Forelimb muscle (tissue), 1 donor: ENCODE results near the gene SLAIN2. TPM values are rescaled to one million over a fixed set of nuclear protein-coding genes. Genes with fewer than 3 reads are reported as not detected.

Source experiments
- DNase-seq: peaks from one replicate; pipeline ENCODE4 v3.0.0-alpha.2; 2013; ENCODE audit warnings: low read depth
- polyA plus RNA-seq: library from polyadenylated mRNA; unstranded; fragments of 120-200 nt; gene quantifications from one replicate; pipeline ENCODE4 v1.2.1, GENCODE V29; 2013; ENCODE audit not compliant: insufficient read length

The SLAIN2 gene
- polyA plus RNA-seq, 1 donor = 57.4 TPM

- no peak for DNase-seq
Observed at GRCh38 chr4:48334236-48334635, 7.1 kb upstream of the SLAIN2 start.

- DNase-seq = no peak
Observed at GRCh38 chr4:48334900-48335384, 6.4 kb upstream of the SLAIN2 start.

DNA sequence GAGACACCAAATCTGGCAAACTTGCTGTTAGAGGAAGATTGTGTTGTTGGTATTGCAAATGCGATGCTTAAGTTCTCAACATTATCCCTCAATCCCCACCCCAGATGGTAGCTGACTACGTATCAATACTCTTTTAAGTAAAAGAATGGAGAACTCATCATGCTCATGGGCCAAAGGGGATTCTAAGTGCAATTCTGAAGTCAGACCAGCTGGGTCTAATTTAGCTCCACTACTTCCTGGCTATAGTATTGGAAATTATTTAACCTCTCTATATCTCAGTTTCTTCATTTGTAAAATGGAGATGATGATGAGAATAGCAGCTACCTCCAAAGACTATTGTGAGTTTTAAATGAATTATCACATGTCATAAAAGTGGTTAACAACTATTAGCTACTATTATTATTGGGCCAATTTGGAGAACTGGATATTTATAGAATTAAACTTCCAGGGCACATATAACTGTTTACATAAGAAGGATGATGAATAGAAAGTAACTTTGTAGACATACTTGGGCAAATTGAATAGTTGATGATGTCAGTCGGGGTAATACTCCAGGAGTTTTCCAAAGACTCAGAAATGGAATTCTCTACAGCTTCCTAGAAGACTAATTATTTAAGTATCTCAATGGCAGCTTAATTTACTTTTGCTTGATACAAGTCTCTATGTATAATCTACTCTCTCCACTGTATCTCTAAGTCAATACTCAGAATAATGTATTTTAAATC lies 5.0 kb upstream of the SLAIN2 start:
- DNase-seq = no peak

DNA sequence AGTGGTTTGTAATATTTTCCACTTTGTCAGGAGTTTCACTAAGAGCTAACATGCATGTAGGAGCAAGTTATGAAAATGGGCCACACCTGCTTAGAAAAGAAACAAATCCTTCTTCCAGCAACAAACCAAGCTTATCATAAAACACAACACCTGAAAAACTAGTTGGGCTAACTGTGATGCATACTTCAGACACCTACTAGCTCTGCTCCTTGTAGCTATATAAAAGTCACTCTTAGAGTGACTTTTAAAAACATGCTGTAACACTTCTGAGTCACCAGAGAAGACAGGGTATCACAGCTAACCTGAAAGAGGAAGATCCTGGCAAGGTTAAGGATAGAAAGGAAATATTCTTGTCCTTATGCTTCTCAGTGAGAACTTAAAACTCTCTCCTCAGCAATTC lies 3.6 kb upstream of the SLAIN2 start:
- no peak for DNase-seq

DNA sequence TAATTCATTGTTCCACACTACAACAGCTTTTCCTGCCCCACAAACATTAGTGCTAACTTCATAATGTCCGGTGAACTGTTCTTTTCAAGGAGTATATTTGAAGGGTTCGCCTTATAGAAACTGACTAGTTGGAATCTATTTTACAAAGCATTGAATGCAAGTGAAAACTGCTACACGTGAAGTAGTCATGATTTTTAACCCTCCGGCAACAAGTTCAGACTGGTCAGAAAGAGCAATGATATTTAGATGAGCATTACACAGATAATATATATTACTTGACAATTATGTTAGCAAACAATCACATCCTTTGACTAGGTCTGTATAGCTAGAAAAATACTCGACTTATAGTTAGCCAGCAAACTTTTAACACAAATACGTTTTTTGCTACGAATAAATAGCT lies 1.7 kb upstream of the SLAIN2 start:
- no peak for DNase-seq

DNA sequence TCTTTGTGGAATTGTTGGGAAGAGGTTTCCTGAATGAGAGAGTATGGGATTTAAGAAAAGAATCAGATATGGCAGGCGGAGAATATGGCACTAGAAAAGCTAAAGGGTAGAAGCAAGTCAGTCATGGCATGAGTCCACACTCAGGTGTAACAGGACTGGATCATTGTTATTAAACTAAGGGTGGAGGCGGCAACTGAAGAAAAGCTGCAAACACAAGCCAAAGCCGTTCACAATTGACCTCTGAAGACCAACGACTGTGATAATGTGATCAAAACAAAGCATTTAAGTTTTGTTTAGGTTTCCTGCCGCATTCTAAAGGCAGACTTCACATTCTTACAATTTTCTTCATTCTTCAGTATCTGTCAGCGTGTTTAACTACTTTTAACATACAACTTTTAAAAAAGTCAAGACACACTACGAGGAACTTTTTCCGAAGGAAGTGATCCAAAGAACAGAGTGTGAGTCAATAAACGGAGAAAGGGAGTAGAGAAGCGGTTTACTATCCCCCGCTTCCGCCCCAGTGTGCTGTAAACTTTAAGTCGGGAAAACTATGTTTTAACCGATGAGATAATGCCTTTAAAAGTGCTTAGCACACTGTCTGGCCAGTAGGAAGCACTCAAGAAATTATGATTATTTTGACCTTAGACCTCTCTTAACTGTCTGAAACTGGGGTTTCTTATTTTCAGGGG lies 909 bp upstream of the SLAIN2 start:
- no peak for DNase-seq

DNA sequence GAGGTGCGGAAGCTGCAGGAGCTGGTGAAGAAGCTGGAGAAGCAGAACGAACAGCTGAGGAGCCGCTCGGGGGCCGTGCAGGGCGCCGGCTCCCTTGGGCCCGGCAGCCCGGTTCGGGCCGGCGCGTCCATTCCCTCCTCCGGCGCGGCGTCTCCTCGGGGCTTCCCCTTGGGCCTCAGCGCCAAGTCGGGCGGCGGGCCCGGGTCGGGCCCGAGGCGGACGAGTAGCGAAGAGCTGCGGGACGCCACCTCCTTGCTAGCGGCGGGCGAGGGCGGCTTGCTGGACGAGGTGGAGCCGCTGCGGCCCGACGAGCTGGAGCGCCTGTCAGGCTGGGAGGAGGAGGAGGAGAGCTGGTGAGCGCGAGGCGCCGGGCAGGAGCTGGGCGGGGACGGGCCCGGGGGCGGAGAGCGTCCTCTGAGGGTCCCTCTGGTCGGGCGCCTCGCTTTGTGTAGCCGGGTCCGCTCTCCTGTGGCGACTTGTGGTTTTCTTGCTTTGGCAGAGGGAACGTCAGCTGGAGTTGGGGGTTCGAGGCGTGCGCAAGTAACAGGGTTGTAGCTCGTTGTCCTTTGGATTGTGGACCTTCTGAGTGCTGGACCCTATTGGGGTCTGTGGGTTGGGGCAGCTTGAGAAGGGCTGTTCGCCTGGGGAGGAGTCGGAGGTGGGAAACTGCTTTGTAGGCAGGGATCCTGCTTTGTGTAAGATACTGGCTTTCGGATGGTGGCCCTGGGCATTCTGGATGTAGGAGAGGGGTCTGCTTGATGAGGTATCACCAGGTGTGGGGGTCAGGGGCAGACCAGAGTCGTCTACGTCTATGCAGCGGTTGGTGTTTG lies 662 bp downstream of the SLAIN2 start:
- DNase-seq = no peak

DNA sequence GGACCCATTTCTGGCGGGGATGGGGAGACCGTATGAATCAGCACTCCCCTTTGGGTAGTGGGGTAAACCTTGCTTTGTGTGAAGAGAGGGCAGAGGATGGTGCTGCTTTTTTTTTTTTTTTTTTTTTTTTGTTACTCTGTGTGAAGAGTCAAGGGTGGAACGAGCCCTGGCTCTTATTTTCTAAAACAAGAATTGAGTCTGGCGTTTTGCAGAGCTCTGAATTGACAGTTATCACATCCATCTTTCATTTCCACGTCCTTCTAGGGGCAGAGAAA lies 1.2 kb downstream of the SLAIN2 start:
- no peak for DNase-seq

GRCh38 chr4:48343035-48343434 lies 1.7 kb downstream of the SLAIN2 start:
- DNase-seq = no peak

- no peak for DNase-seq
Observed at GRCh38 chr4:48343551-48343950, 2.2 kb downstream of the SLAIN2 start.

- DNase-seq = no peak
Observed at GRCh38 chr4:48345542-48345941, 4.2 kb downstream of the SLAIN2 start.

- DNase-seq = no peak
Observed at GRCh38 chr4:48346594-48346993, 5.3 kb downstream of the SLAIN2 start.

DNA sequence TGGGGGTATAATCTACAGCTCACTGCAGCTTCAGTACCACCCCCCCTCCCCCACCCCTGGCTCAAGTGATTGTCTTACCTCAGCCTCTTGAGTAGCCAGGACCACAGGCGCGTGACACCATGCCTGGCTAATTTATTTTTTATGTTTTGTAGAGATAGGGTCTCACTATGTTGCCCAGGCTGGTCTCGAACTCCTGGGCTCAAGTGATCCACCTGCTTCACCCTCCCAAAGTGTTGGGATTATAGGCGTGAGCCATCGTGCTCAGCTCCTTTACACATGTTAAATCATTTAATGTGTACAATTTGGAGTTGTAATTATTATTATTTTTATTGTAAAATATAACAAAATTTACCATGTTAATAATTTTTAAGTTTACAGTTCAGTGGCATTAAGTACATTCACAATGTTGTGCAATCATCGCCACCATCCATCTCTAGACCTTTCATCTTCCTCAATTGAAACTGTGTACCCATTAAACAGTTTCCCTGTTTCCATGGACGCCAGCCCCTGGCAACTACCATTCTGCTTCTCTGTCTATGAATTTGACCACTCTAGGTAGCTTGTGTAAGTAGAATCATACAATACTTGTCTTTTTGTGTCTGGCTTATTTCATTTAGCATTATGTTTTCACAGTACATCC lies 6.1 kb downstream of the SLAIN2 start:
- DNase-seq = no peak

DNA sequence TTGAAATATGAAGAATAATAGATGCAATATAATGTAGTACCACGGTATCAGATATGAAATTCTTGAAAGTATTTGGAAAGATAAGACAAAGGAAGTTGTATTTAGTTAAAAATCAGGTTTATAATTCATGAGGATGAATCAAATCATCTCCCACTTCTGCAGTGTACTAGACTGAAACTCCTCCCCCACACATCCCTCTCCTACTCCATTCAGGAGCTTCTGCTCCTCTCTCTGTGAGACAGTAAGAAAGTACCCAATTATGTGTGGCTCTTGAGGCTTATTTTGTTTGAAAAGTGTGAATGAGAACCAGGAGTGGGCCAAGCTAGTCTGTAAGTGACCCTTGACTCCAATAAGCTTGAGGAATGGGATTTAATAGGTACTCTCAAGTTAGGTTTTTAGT lies 9.5 kb downstream of the SLAIN2 start:
- DNase-seq = no peak

DNA sequence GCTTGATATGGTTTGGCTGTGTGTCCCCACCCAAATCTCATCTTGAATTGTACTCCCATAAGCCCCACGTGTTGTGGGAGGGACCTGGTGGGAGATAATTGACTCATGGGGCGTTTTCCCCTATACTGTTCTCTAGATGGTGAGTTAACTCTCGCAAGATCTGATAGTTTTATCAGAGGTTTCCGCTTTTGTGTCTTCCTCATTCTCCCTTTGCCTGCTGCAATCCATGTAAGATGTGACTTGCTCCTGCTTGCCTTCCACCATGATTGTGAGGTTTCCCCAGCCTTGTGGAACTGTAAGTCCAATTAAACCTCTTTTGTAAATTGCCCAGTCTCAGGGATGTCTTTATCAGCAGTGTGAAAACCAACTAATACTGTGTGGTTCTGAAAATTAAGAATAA lies 11.5 kb downstream of the SLAIN2 start:
- no peak for DNase-seq

GRCh38 chr4:48356355-48356754 lies 15.0 kb downstream of the SLAIN2 start:
- no peak for DNase-seq

DNA sequence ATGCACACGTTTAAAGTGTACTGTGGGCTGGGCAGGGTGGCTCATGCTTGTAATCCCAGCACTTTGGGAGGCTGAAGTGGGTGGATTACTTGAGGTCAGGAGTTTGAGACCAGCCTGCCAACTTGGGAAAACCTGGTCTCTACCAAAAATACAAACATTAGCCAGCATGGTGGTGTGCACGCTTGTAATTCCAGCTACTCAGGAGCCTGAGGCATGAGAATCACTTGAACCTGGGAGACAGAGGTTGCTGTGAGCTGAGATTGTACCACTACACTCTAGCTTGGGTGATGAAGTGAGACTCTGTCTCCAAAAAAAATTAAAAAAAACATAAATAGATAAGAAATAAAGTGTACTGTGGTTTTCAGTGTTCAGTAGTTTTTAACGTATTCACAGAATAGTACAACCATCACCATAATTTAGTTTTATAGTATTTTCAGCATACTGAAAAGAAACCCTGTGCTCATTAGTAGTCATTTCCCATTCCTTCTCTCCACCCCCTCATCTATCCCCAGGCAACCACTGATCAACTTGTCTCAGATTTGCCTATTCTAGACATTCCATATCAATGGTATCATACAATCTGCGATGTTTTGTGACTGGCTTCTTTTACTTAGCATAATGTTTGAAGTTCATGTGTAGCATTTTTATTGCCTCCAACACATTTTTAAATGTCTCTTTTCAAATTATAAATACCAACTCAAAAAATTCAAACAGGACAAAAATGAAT lies 19.1 kb downstream of the SLAIN2 start:
- no peak for DNase-seq

DNA sequence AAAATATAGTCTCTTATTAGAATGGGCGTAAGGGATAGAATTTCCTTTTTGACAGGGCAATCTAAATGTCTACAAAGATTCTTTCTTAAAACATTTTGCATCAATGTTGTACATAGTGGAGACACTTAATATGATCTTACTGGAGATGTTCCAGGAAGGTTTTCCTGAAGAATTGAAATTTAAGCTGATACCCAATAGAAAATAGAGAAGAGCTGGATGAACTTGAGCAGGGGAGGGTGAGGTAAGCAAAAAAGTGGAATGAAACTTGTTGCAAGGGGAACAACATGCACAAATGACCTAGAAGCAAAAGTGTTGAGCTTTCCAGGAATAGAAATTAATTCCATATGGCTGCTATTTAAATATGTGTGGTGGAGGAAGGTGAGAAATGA lies 19.7 kb downstream of the SLAIN2 start:
- no peak for DNase-seq

GRCh38 chr4:48366611-48367010 lies 25.3 kb downstream of the SLAIN2 start:
- no peak for DNase-seq

DNA sequence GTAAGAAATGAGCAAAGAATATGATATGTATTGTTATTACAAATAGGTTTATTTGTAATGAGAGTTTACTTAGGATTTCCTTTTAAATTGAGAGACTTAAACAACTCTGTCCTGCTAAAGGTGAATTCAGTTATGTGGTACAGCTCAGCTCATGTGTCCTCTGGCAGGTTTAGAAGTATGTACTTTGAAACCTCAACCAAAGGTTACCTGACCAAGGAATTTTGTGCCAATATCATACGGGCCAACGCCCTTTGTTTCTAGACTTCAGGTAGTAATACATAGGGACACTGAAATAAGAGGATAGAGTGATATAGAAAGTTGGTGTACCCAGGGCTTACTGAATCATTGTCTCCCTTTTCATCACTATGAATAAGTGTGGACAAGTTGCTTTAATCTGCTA lies 25.7 kb downstream of the SLAIN2 start:
- no peak for DNase-seq

DNA sequence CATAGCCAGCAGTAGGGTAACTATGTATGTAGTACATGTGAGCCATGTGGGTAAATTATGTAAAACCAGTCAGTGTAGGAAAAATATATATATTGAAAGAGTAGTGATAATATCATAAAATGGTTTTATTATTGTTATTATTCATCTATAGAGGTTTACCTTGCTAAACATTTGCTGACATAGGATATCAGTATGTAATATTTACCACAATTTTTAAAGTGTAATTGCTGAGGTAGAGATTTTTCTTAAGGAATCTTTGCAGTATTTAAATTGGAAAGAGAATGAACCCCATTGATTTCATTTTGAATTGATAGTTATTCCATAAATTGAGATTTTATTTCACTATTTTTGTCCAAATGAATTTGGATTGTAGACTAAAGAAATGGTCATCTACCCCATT lies 27.1 kb downstream of the SLAIN2 start:
- DNase-seq = no peak

- no peak for DNase-seq
Observed at GRCh38 chr4:48369248-48369647, 27.9 kb downstream of the SLAIN2 start.
